Measurements from ENCODE around the gene SLC15A3. TPM values are rescaled to one million over a fixed set of nuclear protein-coding genes. Genes with fewer than 3 reads are reported as not detected.

Gene SLC15A3
- total RNA-seq, 1 donor from 2014 or later: 6.2 TPM

GRCh38 chr11:60982184-60982583, 30.2 kb upstream of the SLC15A3 start:
- Mint-ChIP-seq H3K36me3 (ENCODE audit: insufficient read depth) (no peaks in the 10 kb centered on the region), H3K27ac (no peak overlapping the region), H3K27me3 (peaks cover 11% of the 10 kb centered on the region), H3K4me3 (ENCODE audit: low read depth) (no peak overlapping the region), H3K9me3 (ENCODE audit: low read depth) (no peaks in the 10 kb centered on the region), H3K4me1 (ENCODE audit: low read depth) (no peaks in the 10 kb centered on the region)
- TF ChIP-seq CTCF (IDR thresholded peaks at IDR 0.05; ENCODE audit: unreplicated experiment): no peak
- DNase-seq (ENCODE audit: low spot score, unreplicated experiment): no peak

GRCh38 chr11:60981515-60981914, 29.5 kb upstream of the SLC15A3 start:
- Mint-ChIP-seq H3K27me3 (peaks cover 10% of the 10 kb centered on the region), H3K4me3 (ENCODE audit: low read depth) (no peak overlapping the region), H3K27ac (no peak overlapping the region), H3K36me3 (ENCODE audit: insufficient read depth) (no peaks in the 10 kb centered on the region), H3K9me3 (ENCODE audit: low read depth) (no peaks in the 10 kb centered on the region), H3K4me1 (ENCODE audit: low read depth) (no peaks in the 10 kb centered on the region)
- TF ChIP-seq CTCF (IDR thresholded peaks at IDR 0.05; ENCODE audit: unreplicated experiment): no peak
- DNase-seq (ENCODE audit: low spot score, unreplicated experiment): no peak

GRCh38 chr11:60978546-60979380, 26.8 kb upstream of the SLC15A3 start:
- H3K4me1 Mint-ChIP-seq (ENCODE audit: low read depth): no peaks in the 10 kb centered on the region
- no peaks in the 10 kb centered on the region for H3K9me3 Mint-ChIP-seq (ENCODE audit: low read depth)
- peaks cover 5% of the 10 kb centered on the region for H3K27me3 Mint-ChIP-seq
- H3K36me3 Mint-ChIP-seq (ENCODE audit: insufficient read depth): no peaks in the 10 kb centered on the region
- H3K4me3 Mint-ChIP-seq (ENCODE audit: low read depth): no peak overlapping the region
- DNase-seq (ENCODE audit: low spot score, unreplicated experiment): no peak
- H3K27ac Mint-ChIP-seq: no peak overlapping the region
- no peak for TF ChIP-seq CTCF (IDR thresholded peaks at IDR 0.05; ENCODE audit: unreplicated experiment)

GRCh38 chr11:60977836-60978235, 25.9 kb upstream of the SLC15A3 start:
- Mint-ChIP-seq H3K27me3 (no peaks in the 10 kb centered on the region), H3K36me3 (ENCODE audit: insufficient read depth) (no peaks in the 10 kb centered on the region), H3K4me3 (ENCODE audit: low read depth) (no peak overlapping the region), H3K4me1 (ENCODE audit: low read depth) (peaks cover 2% of the 10 kb centered on the region), H3K27ac (no peak overlapping the region), H3K9me3 (ENCODE audit: low read depth) (no peaks in the 10 kb centered on the region)
- no peak for TF ChIP-seq CTCF (IDR thresholded peaks at IDR 0.05; ENCODE audit: unreplicated experiment)
- DNase-seq (ENCODE audit: low spot score, unreplicated experiment): no peak

GRCh38 chr11:60977224-60977623, 25.2 kb upstream of the SLC15A3 start:
- H3K36me3 Mint-ChIP-seq (ENCODE audit: insufficient read depth): no peaks in the 10 kb centered on the region
- no peaks in the 10 kb centered on the region for H3K9me3 Mint-ChIP-seq (ENCODE audit: low read depth)
- no peak overlapping the region for H3K27ac Mint-ChIP-seq
- no peak overlapping the region for H3K4me3 Mint-ChIP-seq (ENCODE audit: low read depth)
- TF ChIP-seq CTCF (IDR thresholded peaks at IDR 0.05; ENCODE audit: unreplicated experiment): no peak
- peaks cover 2% of the 10 kb centered on the region for H3K4me1 Mint-ChIP-seq (ENCODE audit: low read depth)
- no peaks in the 10 kb centered on the region for H3K27me3 Mint-ChIP-seq
- DNase-seq (ENCODE audit: low spot score, unreplicated experiment): no peak
